GM23338 (cell line): ENCODE results near the gene SHISAL1. TPM values are rescaled to one million over a fixed set of nuclear protein-coding genes. Genes with fewer than 3 reads are reported as not detected.

Experiments
- ATAC-seq: fragments of 200-7000 bp; cut with Tn5 transposase; 3 replicates; pipeline ENCODE4 v1.9.1; 2020
- DNase-seq: peaks from one replicate; pipeline ENCODE4 v3.0.0-alpha.2; 2015; ENCODE audit warnings: low spot score
- H2AFZ ChIP-seq: fragments of 200-600 bp; sonication (generic); 2 replicates; pipeline ENCODE4 v1.8.0; 2016; ENCODE audit warnings: antibody characterized with exemption, mild to moderate bottlenecking, moderate library complexity
- H3F3A ChIP-seq: fragments of 200-600 bp; sonication (generic); replicated peaks from 2 replicates; pipeline ENCODE4 v1.8.0; 2017; ENCODE audit warnings: antibody characterized with exemption, mixed run types, low read depth
- H3K27ac ChIP-seq: fragments of 200-600 bp; sonication (generic); 2 replicates; pipeline ENCODE4 v1.6.1; 2016; ENCODE audit warnings: low read depth
- H3K27me3 ChIP-seq: fragments of 200-600 bp; sonication (generic); 2 replicates; pipeline ENCODE4 v1.8.0; 2016; ENCODE audit warnings: mild to moderate bottlenecking, mixed run types, moderate library complexity; ENCODE audit not compliant: insufficient read depth
- H3K36me3 ChIP-seq: fragments of 200-600 bp; sonication (generic); 2 replicates; pipeline ENCODE4 v1.8.0; 2016; ENCODE audit warnings: mild to moderate bottlenecking; ENCODE audit not compliant: insufficient read depth
- H3K4me1 ChIP-seq: fragments of 200-600 bp; sonication (generic); 2 replicates; pipeline ENCODE4 v1.8.0; 2016; ENCODE audit warnings: mild to moderate bottlenecking, moderate library complexity; ENCODE audit not compliant: insufficient read depth
- H3K4me2 ChIP-seq: fragments of 200-600 bp; sonication (generic); 2 replicates; pipeline ENCODE4 v1.7.1; 2017; ENCODE audit warnings: mixed run types
- H3K4me3 ChIP-seq: fragments of 200-600 bp; sonication (generic); 2 replicates; pipeline ENCODE4 v1.6.1; 2016; ENCODE audit warnings: mixed run types
- H3K79me2 ChIP-seq: fragments of 200-600 bp; sonication (generic); replicated peaks from 2 replicates; pipeline ENCODE4 v1.8.0; 2017; ENCODE audit warnings: mild to moderate bottlenecking; ENCODE audit not compliant: insufficient read depth
- H3K9me2 ChIP-seq: fragments of 200-600 bp; sonication (generic); 2 replicates; pipeline ENCODE4 v1.8.0; 2017; ENCODE audit not compliant: insufficient read depth
- H4K20me1 ChIP-seq: fragments of 200-600 bp; sonication (generic); replicated peaks from 2 replicates; pipeline ENCODE4 v1.8.0; 2017; ENCODE audit warnings: mild to moderate bottlenecking; ENCODE audit not compliant: insufficient read depth
- H3K27ac Mint-ChIP-seq: 2 replicates; pipeline ENCODE4 v1.8.0; 2020; ENCODE audit warnings: inconsistent platforms, mild to moderate bottlenecking, moderate library complexity, mixed read lengths
- H3K27me3 Mint-ChIP-seq: 3 replicates; pipeline ENCODE4 v1.8.0; 2022; ENCODE audit warnings: low read depth, mild to moderate bottlenecking, moderate library complexity, mixed read lengths, inconsistent platforms; ENCODE audit not compliant: insufficient read depth, poor library complexity
- H3K36me3 Mint-ChIP-seq: 3 replicates; pipeline ENCODE4 v1.8.0; 2021; ENCODE audit warnings: low read depth, mild to moderate bottlenecking, inconsistent platforms, moderate library complexity, mixed read lengths
- H3K4me1 Mint-ChIP-seq: 3 replicates; pipeline ENCODE4 v1.8.0; 2020; ENCODE audit warnings: mild to moderate bottlenecking, inconsistent platforms, mixed read lengths
- H3K4me3 Mint-ChIP-seq: 3 replicates; pipeline ENCODE4 v1.8.0; 2021; ENCODE audit warnings: moderate library complexity, mild to moderate bottlenecking, inconsistent platforms, mixed read lengths
- H3K9me3 Mint-ChIP-seq: 3 replicates; pipeline ENCODE4 v1.8.0; 2020; ENCODE audit warnings: moderate library complexity, mild to moderate bottlenecking, inconsistent platforms, mixed read lengths
- CTCF ChIP-seq, 2 experiments: fragments of 200-600 bp in 1 of 2; sonication (generic) in 1 of 2; conservative IDR thresholded peaks; 2 replicates each; pipeline versions ENCODE4 v1.5.1 to v1.6.1; 2016 to 2017; ENCODE audit warnings: antibody characterized with exemption in 2 of 2, low read depth in 2 of 2, mild to moderate bottlenecking in 2 of 2, moderate library complexity in 1 of 2
- EZH2 ChIP-seq: fragments of 200-600 bp; sonication (generic); IDR thresholded peaks from one replicate; pipeline ENCODE4 v1.8.0; 2017; ENCODE audit warnings: antibody characterized with exemption, mild to moderate bottlenecking, low read depth; ENCODE audit not compliant: unreplicated experiment
- NANOG ChIP-seq: IDR thresholded peaks from 2 replicates; pipeline ENCODE4 v1.6.1; 2016; ENCODE audit warnings: antibody characterized with exemption, borderline replicate concordance
- ZNF114 ChIP-seq: fragments of 250-450 bp; sonication (Bioruptor Pico); IDR thresholded peaks from 2 replicates; pipeline ENCODE4 v1.5.0; 2020; ENCODE audit warnings: mild to moderate bottlenecking, moderate library complexity
- ZNF331 ChIP-seq: fragments of 250-450 bp; sonication (Bioruptor Pico); IDR thresholded peaks from 2 replicates; pipeline ENCODE4 v1.5.0; 2020; ENCODE audit warnings: low read depth, mild to moderate bottlenecking, moderate library complexity
- ZNF462 ChIP-seq: fragments of 250-450 bp; sonication (Bioruptor Pico); IDR thresholded peaks from 2 replicates; pipeline ENCODE4 v1.5.0; 2020; ENCODE audit warnings: mild to moderate bottlenecking, moderate library complexity
- polyA plus RNA-seq: library from polyadenylated mRNA; unstranded; fragments of >200 nt; fragmentation: Nextera tagmentation; extraction: Ambion mirVana; gene quantifications from 2 replicates; pipeline ENCODE4 v1.2.1, GENCODE V29; 2016
- total RNA-seq: library from RNA; depleted of rRNA; stranded (reverse); fragments of >200 nt; shearing (Covaris generic); gene quantifications from 2 replicates; pipeline ENCODE4 v1.2.3, GENCODE V29; 2014

Gene SHISAL1
- total and polyA plus RNA-seq, 2 experiments from 2014 or later: 0.71 to 3.4 TPM

GRCh38 chr22:44326491-44326885 lies 13.7 kb upstream of the SHISAL1 start:
- Histone ChIP-seq H3K27me3 (peaks cover 18% of the 10 kb centered on the region), H3K4me1 (peaks cover 13% of the 10 kb centered on the region), H2AFZ (no peak overlapping the region), H4K20me1 (no peaks in the 10 kb centered on the region), H3K4me3 (no peak overlapping the region), H3K4me2 (no peak overlapping the region), H3K9me2 (0 out of 2 replicates have a peak, but pooled peaks cover 3% of the 10 kb centered on the region), H3K79me2 (no peaks in the 10 kb centered on the region), H3K36me3 (no peaks in the 10 kb centered on the region), H3K27ac (no peak overlapping the region), H3F3A (no peaks in the 10 kb centered on the region)
- no peaks in the 10 kb centered on the region for H3K9me3 Mint-ChIP-seq
- H3K27ac Mint-ChIP-seq: no peak overlapping the region
- H3K27me3 Mint-ChIP-seq: peaks cover 22% of the 10 kb centered on the region
- H3K36me3 Mint-ChIP-seq: no peaks in the 10 kb centered on the region
- ATAC-seq (no peak), DNase-seq (no peak)
- no peak overlapping the region for H3K4me3 Mint-ChIP-seq
- TF ChIP-seq CTCF (conservative IDR thresholded peaks at IDR 0.05; ENCODE audit: low read depth in 2 of 2) (no peak), ZNF114 (no peak), ZNF462 (no peak), ZNF331 (CRISPR knock-in tag) (no peak), NANOG (no peak), EZH2 (no peak)
- peaks cover 34% of the 10 kb centered on the region for H3K4me1 Mint-ChIP-seq
